22Rv1 (cell line): ENCODE measurements around the gene ERVV-1.

Experiments
- ZFX ChIP-seq: fragments of 450-650 bp; IDR thresholded peaks from 2 replicates; pipeline ENCODE4 v1.6.1; 2017; ENCODE audit warnings: antibody characterized with exemption, borderline replicate concordance
- TF ChIP-seq, protein P1 (sequence below): fragments of 450-650 bp; IDR thresholded peaks from 2 replicates; pipeline ENCODE4 v1.5.1; 2017; ENCODE audit warnings: mild to moderate bottlenecking

DNA sequence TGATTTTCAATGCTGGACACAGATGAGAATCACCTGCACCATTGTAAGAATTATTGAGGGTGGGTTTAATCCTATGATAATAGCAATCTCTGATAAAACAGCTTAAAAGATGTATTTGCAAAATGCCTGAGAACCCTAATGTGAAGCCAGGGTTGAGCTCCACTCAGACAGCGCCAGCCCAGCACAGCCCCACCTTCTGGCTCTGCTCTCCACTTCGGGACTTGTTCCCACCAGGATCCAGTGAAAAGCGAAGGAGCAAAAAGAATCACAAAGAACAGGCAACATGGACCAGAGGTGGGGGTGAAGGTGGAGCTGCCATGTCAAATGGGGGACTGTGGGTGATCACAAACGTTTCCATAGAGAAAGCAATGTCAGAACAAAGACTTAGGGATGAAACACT lies 32.4 kb upstream of the ERVV-1 start:
- TF ChIP-seq ZFX: no peak
- TF ChIP-seq, protein P1, sequence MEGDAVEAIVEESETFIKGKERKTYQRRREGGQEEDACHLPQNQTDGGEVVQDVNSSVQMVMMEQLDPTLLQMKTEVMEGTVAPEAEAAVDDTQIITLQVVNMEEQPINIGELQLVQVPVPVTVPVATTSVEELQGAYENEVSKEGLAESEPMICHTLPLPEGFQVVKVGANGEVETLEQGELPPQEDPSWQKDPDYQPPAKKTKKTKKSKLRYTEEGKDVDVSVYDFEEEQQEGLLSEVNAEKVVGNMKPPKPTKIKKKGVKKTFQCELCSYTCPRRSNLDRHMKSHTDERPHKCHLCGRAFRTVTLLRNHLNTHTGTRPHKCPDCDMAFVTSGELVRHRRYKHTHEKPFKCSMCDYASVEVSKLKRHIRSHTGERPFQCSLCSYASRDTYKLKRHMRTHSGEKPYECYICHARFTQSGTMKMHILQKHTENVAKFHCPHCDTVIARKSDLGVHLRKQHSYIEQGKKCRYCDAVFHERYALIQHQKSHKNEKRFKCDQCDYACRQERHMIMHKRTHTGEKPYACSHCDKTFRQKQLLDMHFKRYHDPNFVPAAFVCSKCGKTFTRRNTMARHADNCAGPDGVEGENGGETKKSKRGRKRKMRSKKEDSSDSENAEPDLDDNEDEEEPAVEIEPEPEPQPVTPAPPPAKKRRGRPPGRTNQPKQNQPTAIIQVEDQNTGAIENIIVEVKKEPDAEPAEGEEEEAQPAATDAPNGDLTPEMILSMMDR: no peak
